Adrenal gland (tissue), 12 donors: ENCODE results near the gene HOXA9. TPM values are rescaled to one million over a fixed set of nuclear protein-coding genes. Genes with fewer than 3 reads are reported as not detected.

Experiments used
- DNase-seq, 7 donors: peaks; one replicate each; pipeline ENCODE4 v3.0.0-alpha.2; 2019 to 2020
- H3K27ac ChIP-seq, 5 donors: fragments of 200-600 bp; sonication (generic) in 4 of 5; 1 replicate in 3 of 5; 2 replicates in 2 of 5; pipeline versions ENCODE4 v1.5.1 to v1.8.0; 2016 to 2020; ENCODE audit warnings: mild to moderate bottlenecking in 1 of 5
- H3K27me3 ChIP-seq: fragments of 200-600 bp; 2 replicates; pipeline ENCODE4 v1.8.0; 2021
- H3K36me3 ChIP-seq, 2 donors: fragments of 200-600 bp; replicated peaks in 1 of 2; 1 replicate in 1 of 2; 2 replicates in 1 of 2; pipeline versions ENCODE4 v1.5.1 to v1.8.0; 2018 to 2022
- H3K4me1 ChIP-seq, 2 donors: fragments of 200-600 bp; replicated peaks in 1 of 2; 1 replicate in 1 of 2; 2 replicates in 1 of 2; pipeline versions ENCODE4 v1.5.1 to v1.8.0; 2018 to 2021
- H3K4me3 ChIP-seq, 4 donors: fragments of 200-600 bp; sonication (generic) in 3 of 4; one replicate each; pipeline ENCODE4 v1.5.1; 2016 to 2018
- H3K9me3 ChIP-seq, 3 donors: fragments of 200-600 bp; sonication (generic) in 1 of 3; replicated peaks in 1 of 3; 1 replicate in 2 of 3; 2 replicates in 1 of 3; pipeline versions ENCODE4 v1.5.1 to v1.8.0; 2016 to 2021
- CTCF ChIP-seq, 6 experiments: fragments of 450-650 bp in 4 of 6; fragments of 200-600 bp in 2 of 6; sonication (generic) in 1 of 6; IDR thresholded peaks; 1 replicate in 5 of 6; 2 replicates in 1 of 6; pipeline versions ENCODE4 v1.5.1 to v1.8.0; 2016 to 2021; ENCODE audit warnings: antibody characterized with exemption in 6 of 6, mild to moderate bottlenecking in 2 of 6, moderate library complexity in 1 of 6
- POLR2A ChIP-seq, 2 donors: fragments of 450-650 bp; IDR thresholded peaks; one replicate each; pipeline ENCODE4 v1.6.1; 2017; ENCODE audit warnings: antibody characterized with exemption in 2 of 2, mild to moderate bottlenecking in 2 of 2, moderate library complexity in 1 of 2
- WGBS, 4 donors: extraction: QIAGEN DNeasy Blood & Tissue Kit in 2 of 4; methylation state at CpG; one replicate each; pipeline versions ENCODE4 v1.1.5 to v1.1.7; 2013 to 2017; 5-methylcytosine and 5-hydroxymethylcytosine counted together
- intact Hi-C, 2 donors: fragments of 100-400 bp; cut with DNase I; formaldehyde crosslinking; loops; one replicate each; pipeline versions ENCODE4 v1.14.1 to v1.15.0; 2022 to 2023
- polyA plus RNA-seq, 3 donors: library from polyadenylated mRNA; stranded (reverse); fragments of 200-250 nt in 2 of 3; fragments of 350-450 nt in 1 of 3; fragmentation: Illumina TruSeq in 1 of 3; extraction: RNeasy Lipid Tissue Mini Kit (QIAGEN cat#74804) in 1 of 3; gene quantifications; one replicate each; pipeline ENCODE4 v1.2.3, GENCODE V29; 2013 to 2014
- total RNA-seq, 9 donors: library from RNA; depleted of rRNA in 4 of 9; stranded (reverse); fragments of >200 nt in 4 of 9; fragments of 120-200 nt in 1 of 9; fragmentation: NEBNext Ultra II Directional in 1 of 9; extraction: Animal tissue kit (Norgen Biotek cat#: 25700) in 1 of 9; gene quantifications; one replicate each; pipeline versions ENCODE4 v1.1.0 to v1.2.4, GENCODE V29; 2013 to 2023
- donor health status: healthy with polysubstance abuse.
- donor health status: Bipolar disorder and iron deficiency.
- donor health status: DM: yes; HTN: yes; CAD: no.
- donor health status: DM: no; HTN: no; CAD: no.
- donor health status: DM: no; HTN: no; CAD: no.
- donor health status: DM: yes; HTN: yes; CAD: no.

The HOXA9 gene
- total and polyA plus RNA-seq, 12 donors = 2.6 to 26.7 (median 11.7) TPM

GRCh38 chr7:27115221-27116026 lies 49.9 kb downstream of the HOXA9 start:
- H3K9me3 ChIP-seq = no peaks in the 10 kb centered on the region
- no peaks in the 10 kb centered on the region for H3K27me3 ChIP-seq
- peak in 2 of 7 donors; percentile 18 to 23 for DNase-seq
- H3K4me1 ChIP-seq = peaks cover 0 to 14% of the 10 kb centered on the region in 2 donors
- H3K36me3 ChIP-seq = no peaks in the 10 kb centered on the region
- WGBS, 4 donors = 48 to 77% (median 53%) methylated on average over 24 to 45 of the region's 45 CpGs
- peak overlapping the region; percentile 30 to 91 (median 61) for H3K27ac ChIP-seq
- H3K4me3 ChIP-seq = peak overlapping the region in 2 of 4 donors; percentile 17 to 44
- TF ChIP-seq POLR2A (IDR thresholded peaks at IDR 0.05) = no peak
- no peak for TF ChIP-seq CTCF (IDR thresholded peaks at IDR 0.05)
- intact Hi-C loops = no loop called here

GRCh38 chr7:27114881-27115220 lies 50.5 kb downstream of the HOXA9 start:
- Histone ChIP-seq H3K4me1 (peaks cover 0 to 14% of the 10 kb centered on the region in 2 donors), H3K27me3 (no peaks in the 10 kb centered on the region), H3K36me3 (no peaks in the 10 kb centered on the region), H3K27ac (peak overlapping the region; percentile 30 to 91 (median 61)), H3K4me3 (peak overlapping the region in 1 of 4 donors; percentile 44), H3K9me3 (no peaks in the 10 kb centered on the region)
- intact Hi-C loops = no loop called here
- TF ChIP-seq CTCF (IDR thresholded peaks at IDR 0.05) = no peak
- no peak for TF ChIP-seq POLR2A (IDR thresholded peaks at IDR 0.05)
- WGBS, 4 donors = 54 to 70% (median 62%) methylated on average over 6 of the region's 6 CpGs
- no peak for DNase-seq

GRCh38 chr7:27113991-27114769 lies 51.2 kb downstream of the HOXA9 start:
- peak overlapping the region in 2 of 4 donors; percentile 67 to 87 for H3K4me3 ChIP-seq
- peak in 4 of 7 donors; percentile 54 to 68 (median 62) for DNase-seq
- peaks cover 0 to 16% of the 10 kb centered on the region in 2 donors for H3K4me1 ChIP-seq
- no peaks in the 10 kb centered on the region for H3K27me3 ChIP-seq
- TF ChIP-seq CTCF (IDR thresholded peaks at IDR 0.05) (no peak), POLR2A (IDR thresholded peaks at IDR 0.05) (no peak)
- H3K9me3 ChIP-seq = no peaks in the 10 kb centered on the region
- intact Hi-C loops = no loop called here
- 19 to 36% (median 23%) methylated on average over 11 to 26 of the region's 26 CpGs for WGBS, 4 donors
- H3K36me3 ChIP-seq = no peaks in the 10 kb centered on the region
- peak overlapping the region in 4 of 5 donors; percentile 76 to 97 (median 86) for H3K27ac ChIP-seq
